GM18502 (cell line): ENCODE measurements around the gene SFXN2.

ENCODE experiments used
- ATAC-seq: cut with Tn5 transposase; IDR thresholded peaks from one replicate; pipeline ENCODE4 v1.9.1; 2021; ENCODE audit warnings: mild to moderate bottlenecking; ENCODE audit not compliant: unreplicated experiment, poor library complexity

Gene SFXN2

DNA sequence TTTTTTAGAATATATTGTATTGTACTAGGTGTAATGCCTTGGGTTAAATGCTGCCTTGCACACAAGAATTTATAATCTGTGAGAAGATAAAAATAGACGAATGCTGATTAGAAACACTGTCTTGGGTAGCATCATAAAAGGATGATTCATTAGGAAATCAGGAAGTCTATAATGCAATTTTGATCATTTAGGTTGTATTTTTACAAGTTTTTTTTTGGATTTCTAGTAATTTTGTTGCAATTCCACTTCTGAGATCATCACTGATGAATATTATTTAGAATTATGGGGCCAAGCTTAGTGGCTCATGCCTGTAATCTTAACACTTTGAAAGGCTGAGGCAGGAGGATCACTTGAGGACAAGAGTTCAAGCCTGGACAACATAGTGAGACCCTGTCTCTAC, 58.9 kb downstream of the SFXN2 start:
- ATAC-seq: no peak

DNA sequence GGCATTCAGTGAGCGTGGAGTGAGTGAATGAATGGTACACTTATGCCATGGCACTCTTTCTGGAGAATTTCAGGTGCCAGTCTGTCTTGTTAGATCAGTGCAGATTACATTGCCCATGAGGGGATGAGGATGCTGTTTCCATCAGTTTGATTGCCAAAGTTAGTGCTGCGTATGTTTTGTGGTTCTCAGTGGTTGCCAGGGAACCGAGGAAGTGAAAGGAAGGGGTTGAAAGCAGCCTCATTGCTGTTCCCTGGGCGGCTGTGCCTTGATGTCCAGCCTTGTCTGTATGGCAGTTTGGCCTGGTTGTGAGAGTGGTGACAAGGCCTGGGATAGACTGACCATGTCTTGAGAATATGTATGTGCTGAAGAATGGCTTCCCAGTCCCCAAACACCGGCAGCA, 59.5 kb downstream of the SFXN2 start:
- no peak for ATAC-seq

DNA sequence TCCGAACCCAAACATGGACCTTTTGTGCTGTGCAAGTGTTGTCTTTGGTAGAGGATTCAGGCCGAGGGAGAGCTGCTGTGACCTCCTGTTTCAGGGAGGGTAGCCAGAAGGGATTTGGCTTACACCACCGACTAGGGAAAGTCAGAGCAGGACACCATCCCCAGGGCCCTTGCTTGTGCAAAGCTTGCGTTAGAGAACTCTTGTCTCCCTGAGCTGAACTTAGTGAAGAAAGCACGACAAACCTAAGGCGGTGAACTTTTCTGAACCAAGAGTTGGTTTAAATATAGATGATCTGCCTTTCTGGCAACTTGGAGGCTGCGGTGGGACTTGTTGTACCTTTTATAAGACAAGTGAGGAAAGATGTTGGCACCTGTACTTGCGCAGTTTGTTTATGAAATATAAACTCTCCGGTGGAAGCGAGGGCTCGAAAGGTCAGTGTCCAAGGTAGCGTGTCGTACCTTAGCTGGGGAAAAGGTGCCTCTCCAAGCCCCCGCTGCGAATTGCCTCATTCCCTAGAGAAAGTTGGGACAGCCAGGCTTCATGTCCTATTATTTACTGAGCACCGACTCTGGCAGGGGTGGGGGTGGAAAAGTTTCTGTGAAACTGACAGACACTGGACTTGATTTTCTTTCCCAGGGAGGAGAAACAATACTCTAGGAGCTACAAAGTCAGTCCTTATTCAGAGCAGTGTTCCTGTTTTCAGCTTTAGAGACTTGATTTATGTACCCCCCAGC, 60.9 kb downstream of the SFXN2 start:
- ATAC-seq: no peak

DNA sequence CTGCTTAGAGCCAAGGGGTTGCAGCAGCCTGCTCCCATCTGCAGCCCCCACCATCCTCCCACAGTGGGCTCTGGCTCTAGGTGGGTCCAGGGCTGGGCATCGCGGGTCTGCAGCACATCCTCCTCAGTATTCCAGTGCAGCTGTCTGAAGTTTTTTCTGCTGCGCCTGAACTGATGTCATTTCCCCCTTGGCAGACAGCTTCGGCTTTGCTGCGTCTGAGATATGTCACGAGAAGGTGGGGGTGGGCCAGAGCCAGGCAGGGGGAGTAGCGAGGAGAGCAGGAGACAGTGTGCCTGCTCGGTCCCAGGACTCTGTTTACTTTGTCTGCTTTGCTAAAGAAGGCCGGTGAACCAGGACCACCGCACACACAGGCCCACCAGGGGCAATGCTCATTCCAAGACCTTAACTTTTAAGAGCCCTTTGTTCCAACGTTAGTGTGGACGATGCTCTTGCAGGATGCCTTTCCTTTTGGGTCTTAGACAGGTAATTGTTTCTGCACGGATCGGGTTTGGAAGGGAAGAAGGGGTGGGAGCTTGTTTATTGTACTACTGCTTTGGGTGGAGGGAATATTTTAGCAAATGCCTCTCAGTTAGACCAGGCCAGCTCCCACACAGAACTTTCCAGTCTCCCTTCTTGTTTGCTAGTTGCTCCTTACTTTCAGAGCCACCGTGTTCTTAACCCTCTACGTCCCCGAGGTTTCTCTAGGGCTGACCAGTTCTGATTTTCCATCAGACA, 61.7 kb downstream of the SFXN2 start:
- ATAC-seq: no peak

DNA sequence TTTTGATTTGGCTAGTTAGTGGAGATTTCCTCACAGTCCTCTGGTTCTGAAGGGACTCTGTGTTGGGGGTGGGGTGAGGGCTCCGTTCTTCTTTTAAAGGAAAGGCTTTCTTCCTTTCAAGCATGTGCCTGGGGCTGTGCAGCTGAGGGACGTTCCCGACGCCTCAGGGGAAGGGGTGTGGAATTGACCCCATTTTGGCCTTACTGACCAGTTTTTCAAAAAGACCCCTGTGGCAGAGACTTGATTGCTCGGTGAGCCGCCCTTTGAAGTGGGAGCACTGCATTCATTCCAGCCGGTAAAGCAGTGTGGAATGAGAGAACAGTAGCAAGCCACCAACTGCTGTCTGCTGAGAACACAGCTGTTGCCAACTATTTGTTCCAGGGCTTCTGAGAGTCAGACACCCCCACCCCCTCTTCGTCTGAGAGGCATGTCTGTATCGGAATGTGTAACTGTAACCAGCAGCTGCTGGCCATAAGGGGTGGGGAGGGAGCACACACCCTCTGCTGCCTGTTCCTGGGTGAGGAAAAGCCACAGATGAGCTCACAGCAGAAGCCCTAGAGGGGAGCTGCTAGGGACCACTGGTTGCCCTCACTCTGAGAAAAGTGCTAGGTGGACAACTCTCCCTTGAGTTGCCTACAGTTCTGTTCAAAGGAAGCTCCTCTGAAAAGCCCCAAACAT, 62.5 kb downstream of the SFXN2 start:
- ATAC-seq: no peak

- ATAC-seq: no peak
Measured at GRCh38 chr10:102777711-102778453, 63.4 kb downstream of the SFXN2 start.

- ATAC-seq: no peak
Measured at GRCh38 chr10:102778781-102779180, 64.3 kb downstream of the SFXN2 start.

DNA sequence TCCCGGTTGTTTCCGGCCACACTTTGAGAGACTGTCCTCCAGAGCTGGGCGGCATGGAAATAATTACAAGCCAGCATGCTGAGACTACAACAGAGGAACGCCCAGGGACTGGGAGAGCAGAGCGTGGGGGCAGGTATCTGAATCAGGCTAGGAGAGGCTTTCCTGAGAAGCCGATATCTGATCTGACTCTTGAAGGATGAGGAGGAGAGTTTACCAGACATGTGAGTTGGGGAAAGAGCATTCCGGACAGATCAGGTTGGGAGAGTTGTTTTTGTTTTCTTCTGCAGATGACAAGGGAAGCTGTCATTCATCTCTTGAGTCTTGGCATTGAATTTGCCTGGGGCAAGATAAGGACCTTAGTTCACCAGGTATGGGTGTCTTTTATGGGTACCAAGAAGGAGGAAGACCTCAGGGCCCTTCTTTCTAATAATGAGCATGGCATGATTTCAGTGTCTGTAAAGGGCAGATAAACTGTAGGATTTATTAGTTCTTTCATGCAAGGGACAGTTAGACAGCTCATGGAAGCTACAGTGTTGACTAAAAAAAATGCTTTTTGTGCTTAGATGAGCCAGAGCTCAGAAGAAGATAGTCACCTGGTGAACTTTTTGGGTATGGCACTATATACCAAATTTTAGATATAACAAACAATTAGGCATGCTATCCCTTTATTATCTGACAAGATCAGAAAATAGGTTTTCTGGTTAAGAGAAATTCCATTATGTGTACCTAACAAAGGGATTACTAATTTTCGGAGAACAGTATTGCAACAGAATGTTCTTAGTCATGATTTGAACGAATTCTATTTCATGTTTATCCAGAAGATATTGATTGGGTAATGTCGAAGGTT, 65.5 kb downstream of the SFXN2 start:
- ATAC-seq: no peak

- ATAC-seq: no peak
Measured at GRCh38 chr10:102780527-102780808, 66.0 kb downstream of the SFXN2 start.

DNA sequence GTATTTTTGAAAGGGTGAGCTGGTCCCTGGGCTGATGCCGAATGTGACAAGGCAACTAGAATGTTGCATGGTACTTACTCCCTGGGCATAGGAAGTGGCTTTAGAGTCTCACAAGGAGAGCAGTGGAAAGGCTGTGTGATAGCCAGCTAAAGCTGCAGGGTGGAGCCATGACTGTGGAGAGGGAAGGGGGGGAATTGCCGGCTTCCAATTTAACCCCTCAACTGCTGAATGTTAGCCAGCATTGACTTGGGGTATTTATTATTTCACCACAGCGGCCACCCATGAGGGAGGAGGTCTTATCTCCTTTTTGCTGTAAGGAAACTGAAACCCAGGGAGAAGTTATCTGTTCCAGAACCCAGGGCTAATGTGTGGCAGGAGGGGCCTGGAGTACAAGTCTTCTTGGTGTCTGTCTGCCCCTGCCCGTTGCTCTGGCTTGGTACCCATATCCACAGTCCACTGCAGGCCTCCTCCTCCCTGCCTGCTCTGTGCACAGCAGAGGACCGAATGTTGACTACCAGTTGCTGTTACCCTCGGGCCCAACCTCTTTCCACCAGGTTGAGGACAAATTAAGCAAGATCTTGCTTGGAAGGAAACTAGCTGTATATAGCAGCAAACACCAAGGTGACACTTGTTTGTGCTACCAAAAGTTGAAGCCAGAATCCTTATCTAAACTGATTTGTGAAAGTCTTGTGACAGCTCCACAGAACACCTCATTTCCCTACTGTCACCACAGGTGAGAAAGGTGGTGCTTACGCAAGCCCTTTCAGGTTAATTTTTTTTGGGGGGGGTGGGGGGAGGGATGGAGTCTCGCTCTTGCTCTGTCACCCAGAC, 66.9 kb downstream of the SFXN2 start:
- no peak for ATAC-seq

DNA sequence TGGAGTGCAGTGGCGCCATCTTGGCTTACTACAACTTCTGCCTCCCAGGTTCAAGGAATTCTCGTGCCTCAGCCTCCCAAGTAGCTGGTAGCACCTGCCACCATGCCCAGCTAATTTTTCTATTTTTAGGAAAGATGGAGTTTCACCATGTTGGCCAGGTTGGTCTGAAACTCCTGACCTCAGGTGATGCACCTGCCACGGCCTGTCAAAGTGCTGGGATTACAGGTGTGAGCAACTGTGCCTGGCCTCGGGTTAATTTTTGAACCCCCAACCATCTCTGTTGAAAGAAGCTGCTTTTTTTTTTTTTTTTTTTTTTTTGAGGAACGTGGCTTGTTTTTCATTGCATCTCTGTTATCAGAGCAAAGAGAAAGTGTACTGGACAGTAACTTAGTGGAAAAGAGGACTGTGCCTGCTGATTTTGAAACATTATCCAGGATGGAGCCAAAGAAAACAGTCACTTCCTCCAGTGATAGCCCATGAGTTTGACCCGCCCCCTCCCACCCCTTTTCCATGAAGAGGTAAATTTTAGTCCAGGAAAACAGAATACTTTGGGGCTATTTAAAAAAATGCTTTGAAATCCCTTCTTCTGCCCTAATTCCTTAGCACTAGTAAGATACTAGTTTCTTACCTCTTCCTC, 67.6 kb downstream of the SFXN2 start:
- no peak for ATAC-seq

DNA sequence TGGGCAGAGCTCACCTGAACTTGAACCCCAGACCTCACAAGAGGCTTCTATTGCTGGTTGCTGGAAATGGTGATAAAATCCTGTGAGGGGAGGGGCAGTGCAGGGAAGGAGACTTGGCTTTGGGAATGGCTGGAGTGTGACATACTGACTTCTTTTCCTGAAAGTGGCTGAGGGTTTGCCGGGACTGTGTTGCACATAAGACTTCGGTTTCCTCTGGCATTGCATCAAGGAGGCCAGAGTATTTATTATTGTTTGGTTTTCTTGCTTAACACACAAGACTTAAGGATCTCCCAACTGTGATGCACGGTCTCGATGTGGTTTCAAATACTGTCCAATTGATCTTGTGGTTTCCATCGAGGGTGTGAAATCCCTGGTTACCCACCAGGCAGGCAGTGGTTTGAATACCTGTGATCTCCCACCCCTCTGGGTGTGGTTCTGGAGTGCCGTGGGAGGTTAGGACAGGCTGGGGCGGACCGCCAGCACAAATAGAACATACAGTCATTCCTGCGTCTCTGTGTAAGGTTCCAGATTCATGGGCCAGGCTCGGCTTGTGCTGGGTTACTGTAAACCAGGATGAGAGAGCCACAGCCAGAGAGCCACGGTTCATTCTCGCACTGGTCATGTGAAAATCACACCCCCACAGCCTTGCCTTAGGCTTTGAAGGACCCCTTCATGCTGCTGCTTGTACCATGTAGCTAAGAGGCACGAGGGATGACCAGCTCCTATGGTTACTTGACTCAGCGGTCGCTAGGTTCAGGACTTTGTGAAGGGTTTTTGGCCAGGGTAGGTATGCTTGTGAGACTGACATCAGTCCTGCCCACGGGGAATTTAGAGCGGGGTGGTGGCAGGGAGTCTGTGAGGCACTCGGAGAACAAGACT, 68.5 kb downstream of the SFXN2 start:
- no peak for ATAC-seq

DNA sequence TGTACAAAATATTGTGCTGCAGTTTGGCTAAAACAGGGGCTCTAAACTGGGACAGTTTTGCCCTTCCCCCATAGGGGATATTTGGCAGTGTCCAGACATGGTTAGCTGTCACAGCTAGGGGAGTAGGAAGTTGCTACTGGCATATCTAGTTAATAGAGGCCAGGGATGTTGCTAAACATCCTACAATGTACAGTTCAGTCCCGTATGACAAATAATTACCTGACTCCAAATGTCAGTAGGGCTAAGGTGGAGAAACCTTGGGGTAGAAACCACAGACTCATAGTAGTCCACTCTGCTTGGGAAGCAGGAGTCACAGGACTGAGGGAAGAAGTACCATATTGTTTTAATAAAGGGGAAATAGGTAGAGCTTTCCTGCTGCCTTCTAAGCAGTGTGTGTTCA, 69.1 kb downstream of the SFXN2 start:
- no peak for ATAC-seq

- no peak for ATAC-seq
Measured at GRCh38 chr10:102785818-102786217, 71.4 kb downstream of the SFXN2 start.

DNA sequence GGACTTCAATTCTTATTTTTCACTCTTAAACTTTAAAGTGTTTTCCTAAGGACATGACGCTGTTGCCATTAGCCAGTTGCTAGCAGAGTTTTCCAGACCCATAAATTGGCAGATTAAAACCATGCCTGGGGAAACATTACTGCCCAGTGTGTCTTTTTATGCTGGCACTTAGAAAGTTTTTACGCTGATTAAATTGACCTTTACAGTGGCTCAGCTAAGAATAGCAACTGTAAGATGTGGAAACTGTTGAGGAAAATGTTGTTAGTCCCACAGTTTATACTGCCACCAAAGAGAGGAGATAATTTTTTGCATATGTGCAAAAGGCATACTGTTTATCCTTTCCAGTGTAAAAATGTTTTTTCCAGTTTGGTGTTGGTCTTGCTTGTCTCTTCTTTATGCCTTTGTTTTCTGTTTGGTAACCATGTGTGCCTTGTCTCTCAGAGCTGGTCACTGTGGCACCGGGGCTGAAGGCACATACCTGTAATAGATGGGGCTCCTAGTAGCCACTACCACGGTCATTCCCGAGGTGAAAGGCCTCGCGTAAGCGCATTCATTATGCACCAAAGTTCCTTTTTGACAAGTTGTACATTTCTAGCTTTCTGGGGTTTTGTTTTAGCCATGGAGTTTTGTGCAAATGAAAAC, 77.4 kb downstream of the SFXN2 start:
- ATAC-seq: no peak
